WI38 (cell line): ENCODE data around the gene ARF5.

Source experiments
- H3K4me3 ChIP-seq: 2 replicates; pipeline ENCODE4 v1.5.1; 2011; ENCODE audit warnings: low read depth, mild to moderate bottlenecking, control low read depth, low read length
- TF ChIP-seq, protein P1 (sequence below): IDR thresholded peaks from 2 replicates; pipeline ENCODE4 v1.5.1; 2012; ENCODE audit warnings: low read depth, mild to moderate bottlenecking, control low read depth, low read length

The ARF5 gene

DNA sequence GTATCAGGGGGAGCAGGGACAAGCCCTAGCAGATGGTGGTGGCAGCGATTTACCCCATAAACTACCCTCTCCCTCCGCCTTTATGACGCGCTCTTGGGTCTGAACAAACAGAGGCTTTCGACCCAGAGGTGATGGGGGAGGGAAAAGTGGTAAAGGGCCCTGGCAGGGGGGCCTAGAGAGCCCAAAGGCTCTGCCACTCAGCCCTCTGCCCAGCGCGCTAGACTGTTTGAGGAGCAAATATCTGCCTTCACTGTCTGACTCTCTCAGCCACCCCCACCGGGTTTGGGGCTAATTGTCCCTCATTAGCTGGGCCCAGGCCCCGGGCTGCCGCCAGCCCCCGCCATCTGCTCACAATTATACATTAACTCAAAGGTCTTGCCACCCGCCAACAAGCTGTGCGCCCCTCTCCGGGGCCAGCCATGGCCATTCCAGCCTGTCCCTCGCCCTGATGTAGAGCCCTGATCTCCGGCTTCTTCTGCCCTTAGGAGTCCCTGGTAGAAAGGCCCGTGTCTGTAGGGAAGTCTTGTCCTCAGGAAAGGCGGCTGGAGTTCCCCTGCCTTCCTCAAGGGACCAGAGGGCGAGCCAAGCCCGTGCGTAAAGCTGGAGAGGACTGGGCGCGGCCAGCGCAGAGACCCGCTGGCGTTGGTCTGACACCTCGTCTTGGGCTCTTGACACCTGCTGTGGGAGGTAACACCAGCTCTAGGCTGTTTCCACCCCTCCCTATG lies 31.6 kb downstream of the ARF5 start:
- TF ChIP-seq, protein P1, sequence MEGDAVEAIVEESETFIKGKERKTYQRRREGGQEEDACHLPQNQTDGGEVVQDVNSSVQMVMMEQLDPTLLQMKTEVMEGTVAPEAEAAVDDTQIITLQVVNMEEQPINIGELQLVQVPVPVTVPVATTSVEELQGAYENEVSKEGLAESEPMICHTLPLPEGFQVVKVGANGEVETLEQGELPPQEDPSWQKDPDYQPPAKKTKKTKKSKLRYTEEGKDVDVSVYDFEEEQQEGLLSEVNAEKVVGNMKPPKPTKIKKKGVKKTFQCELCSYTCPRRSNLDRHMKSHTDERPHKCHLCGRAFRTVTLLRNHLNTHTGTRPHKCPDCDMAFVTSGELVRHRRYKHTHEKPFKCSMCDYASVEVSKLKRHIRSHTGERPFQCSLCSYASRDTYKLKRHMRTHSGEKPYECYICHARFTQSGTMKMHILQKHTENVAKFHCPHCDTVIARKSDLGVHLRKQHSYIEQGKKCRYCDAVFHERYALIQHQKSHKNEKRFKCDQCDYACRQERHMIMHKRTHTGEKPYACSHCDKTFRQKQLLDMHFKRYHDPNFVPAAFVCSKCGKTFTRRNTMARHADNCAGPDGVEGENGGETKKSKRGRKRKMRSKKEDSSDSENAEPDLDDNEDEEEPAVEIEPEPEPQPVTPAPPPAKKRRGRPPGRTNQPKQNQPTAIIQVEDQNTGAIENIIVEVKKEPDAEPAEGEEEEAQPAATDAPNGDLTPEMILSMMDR, result no peak
- H3K4me3 ChIP-seq, result no peak overlapping the region

DNA sequence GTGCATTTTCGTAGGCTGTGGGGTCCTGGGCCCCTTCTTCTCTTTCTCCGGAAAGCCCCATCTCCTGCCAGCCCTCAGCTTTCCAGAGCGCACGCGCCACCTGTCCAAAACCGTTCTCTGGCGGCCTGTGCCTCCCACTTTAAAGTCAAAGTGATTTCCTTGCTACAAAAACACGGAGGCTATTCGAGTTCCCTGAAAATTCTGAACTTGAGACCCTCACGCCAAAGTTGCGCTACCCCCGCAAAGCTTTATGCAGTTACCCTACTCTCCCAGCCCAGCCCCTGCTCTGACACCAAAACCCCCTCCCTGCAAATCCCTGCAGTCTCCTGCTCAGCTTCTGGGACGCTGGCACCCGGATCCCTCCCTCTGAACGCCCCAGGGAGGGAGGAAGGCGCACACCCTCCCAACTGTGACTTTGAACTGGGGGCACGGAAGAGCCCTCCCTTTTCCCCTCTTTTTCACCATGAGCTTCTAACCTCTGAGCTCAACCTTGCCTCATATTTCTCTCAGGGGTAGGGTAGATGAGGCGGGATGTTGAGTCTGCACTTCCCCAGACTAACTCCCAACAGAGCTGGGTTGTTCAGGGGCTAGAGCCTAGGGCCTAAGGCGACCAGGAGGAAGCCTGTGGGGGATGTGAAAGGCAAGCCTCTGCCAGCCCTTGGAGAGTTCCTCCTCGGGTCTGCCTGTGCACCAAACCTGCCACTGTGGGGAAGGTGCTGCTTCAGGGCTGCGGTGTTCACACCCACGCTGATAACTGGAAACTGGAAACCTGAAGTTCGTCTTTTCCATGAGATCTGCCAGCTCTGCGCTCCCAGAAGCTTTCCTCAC lies 32.4 kb downstream of the ARF5 start:
- no peak overlapping the region for H3K4me3 ChIP-seq
- TF ChIP-seq, protein P1, result no peak

DNA sequence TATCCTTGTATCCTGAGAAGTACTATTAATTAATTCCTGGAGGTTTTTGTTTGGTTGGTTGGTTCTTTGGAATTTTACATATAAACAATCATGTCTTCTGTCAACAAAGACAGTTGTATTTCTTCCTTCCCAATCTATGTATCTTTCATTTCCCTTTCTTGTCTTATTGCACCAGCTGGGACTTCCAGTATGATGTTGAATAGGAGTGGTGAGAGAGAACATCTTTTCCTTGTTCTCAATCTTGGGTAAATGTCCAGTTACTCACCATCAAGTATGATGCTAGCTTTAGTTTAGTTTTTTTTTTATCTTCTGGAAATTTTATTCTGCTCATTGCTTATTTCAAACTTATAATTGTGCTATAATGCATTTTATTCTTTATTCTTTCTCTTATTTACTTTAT lies 37.1 kb downstream of the ARF5 start:
- H3K4me3 ChIP-seq, result no peak overlapping the region
- TF ChIP-seq, protein P1, result no peak

DNA sequence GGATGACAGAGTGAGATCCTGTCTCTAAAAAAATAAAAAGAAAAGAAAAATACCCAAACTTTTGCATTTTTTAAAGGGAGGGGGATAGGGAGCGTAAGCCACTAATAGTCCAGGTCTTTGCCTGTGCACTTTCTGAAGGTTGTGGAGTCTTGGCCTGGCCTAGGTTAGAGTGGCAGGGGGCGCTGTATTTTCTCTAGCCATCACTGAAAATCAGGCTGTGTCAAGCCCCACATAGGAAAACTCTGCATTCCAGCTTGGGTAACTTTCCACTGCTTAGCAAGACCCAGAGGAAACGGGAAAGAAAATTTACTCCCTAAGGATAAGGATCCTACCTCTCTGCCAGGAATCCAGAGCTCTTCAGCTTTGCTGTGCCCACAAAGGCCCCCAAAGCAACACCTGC lies 40.2 kb downstream of the ARF5 start:
- no peak overlapping the region for H3K4me3 ChIP-seq
- TF ChIP-seq, protein P1, result no peak

DNA sequence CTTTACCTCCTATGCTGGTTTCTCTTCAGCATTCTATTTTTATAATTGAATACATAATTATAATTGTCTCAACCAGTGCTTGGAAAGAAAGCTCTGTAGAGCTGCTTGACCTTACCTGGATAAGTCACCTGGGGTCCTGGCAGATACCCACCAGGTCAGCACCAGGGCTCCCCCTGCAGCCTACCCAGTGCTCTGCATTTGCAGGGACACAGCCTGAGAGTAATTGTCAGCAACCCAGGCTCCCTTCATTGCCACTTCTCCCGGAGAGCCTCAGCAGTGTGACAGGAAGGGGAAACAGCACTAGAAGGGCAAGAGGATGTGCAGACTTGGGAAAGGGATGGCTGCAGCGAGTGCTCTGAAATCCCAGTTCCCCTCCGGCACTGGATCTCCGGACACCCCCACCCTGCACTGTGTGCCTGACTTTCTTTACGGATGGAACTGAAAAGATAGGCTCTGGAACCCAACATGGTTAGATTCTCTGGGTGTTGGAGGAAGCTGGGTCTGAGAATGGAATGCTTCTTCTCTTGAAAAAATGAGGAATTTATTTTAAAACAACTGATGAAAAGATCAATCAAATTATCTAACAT lies 41.1 kb downstream of the ARF5 start:
- H3K4me3 ChIP-seq, result no peak overlapping the region
- TF ChIP-seq, protein P1, result peak; percentile 19; the same call in 1 of the 2 replicates

DNA sequence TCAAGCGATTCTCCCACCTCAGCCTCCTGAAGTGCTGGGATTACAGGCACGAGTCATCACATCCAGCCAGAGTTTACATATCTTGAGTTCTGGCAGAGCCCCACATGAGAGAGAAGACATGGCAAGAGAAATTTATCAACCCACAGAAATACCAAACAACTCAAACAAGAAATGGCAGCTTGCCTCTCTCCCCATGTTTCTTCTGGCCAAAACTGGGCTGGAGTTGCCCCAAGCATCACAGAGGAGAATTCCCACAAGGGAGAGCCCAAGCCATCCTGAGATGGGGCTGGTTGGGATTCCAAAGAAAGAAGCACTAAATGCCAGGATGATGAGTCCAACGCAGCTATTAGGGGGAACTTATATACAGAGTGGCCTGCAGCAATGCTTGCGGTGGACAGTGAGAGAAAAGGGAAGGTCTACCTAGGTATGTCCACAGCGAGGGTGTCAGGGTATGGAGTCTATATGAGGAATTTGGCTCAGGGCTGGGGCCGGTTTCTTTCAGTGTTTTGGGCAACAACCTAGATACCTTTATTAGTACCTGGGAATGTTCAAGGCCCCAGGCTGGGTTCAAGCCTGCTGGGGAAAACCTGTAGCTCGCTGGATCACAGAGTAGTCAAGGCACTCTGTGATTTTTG lies 44.2 kb downstream of the ARF5 start:
- H3K4me3 ChIP-seq, result no peak overlapping the region
- TF ChIP-seq, protein P1, result no peak
